Spleen (tissue), 11 donors: ENCODE data around the gene CHD8. TPM values are rescaled to one million over a fixed set of nuclear protein-coding genes. Genes with fewer than 3 reads are reported as not detected.

ENCODE experiments used
- DNase-seq: peaks from one replicate; pipeline ENCODE4 v3.0.0-alpha.2; 2020
- H3K27ac ChIP-seq, 8 donors: fragments of 200-600 bp; sonication (generic) in 7 of 8; 1 replicate in 4 of 8; 2 replicates in 4 of 8; pipeline versions ENCODE4 v1.5.0 to v1.8.0; 2016 to 2021; ENCODE audit warnings: inconsistent platforms in 4 of 8, mild to moderate bottlenecking in 4 of 8, moderate library complexity in 1 of 8
- H3K27me3 ChIP-seq, 7 donors: fragments of 200-600 bp; sonication (generic) in 6 of 7; replicated peaks in 1 of 7; 1 replicate in 4 of 7; 2 replicates in 3 of 7; pipeline versions ENCODE4 v1.5.0 to v1.8.0; 2016 to 2021; ENCODE audit warnings: inconsistent platforms in 3 of 7, mild to moderate bottlenecking in 1 of 7
- H3K36me3 ChIP-seq, 6 donors: fragments of 200-600 bp; sonication (generic) in 5 of 6; 1 replicate in 4 of 6; 2 replicates in 2 of 6; pipeline versions ENCODE4 v1.5.0 to v1.8.0; 2016 to 2021; ENCODE audit warnings: inconsistent platforms in 2 of 6
- H3K4me1 ChIP-seq, 6 donors: fragments of 200-600 bp; sonication (generic) in 5 of 6; 1 replicate in 3 of 6; 2 replicates in 3 of 6; pipeline versions ENCODE4 v1.5.0 to v1.8.0; 2016 to 2021; ENCODE audit warnings: inconsistent platforms in 3 of 6
- H3K4me3 ChIP-seq, 8 donors: fragments of 200-600 bp; sonication (generic) in 7 of 8; 1 replicate in 4 of 8; 2 replicates in 4 of 8; pipeline versions ENCODE4 v1.5.0 to v1.8.0; 2016 to 2021; ENCODE audit warnings: inconsistent platforms in 4 of 8, mild to moderate bottlenecking in 4 of 8, moderate library complexity in 2 of 8
- H3K9me3 ChIP-seq, 8 donors: fragments of 200-600 bp; sonication (generic) in 7 of 8; 1 replicate in 4 of 8; 2 replicates in 4 of 8; pipeline versions ENCODE4 v1.5.0 to v1.8.0; 2016 to 2021; ENCODE audit warnings: inconsistent platforms in 4 of 8
- CTCF ChIP-seq, 11 experiments: fragments of 200-600 bp in 7 of 11; fragments of 450-650 bp in 4 of 11; sonication (generic) in 4 of 11; IDR thresholded peaks in 8 of 11; conservative IDR thresholded peaks in 3 of 11; 1 replicate in 7 of 11; 2 replicates in 4 of 11; pipeline versions ENCODE4 v1.4.0 to v1.8.0; 2016 to 2021; ENCODE audit warnings: antibody characterized with exemption in 11 of 11, inconsistent platforms in 4 of 11, mild to moderate bottlenecking in 1 of 11
- POLR2A ChIP-seq, 3 donors: fragments of 450-650 bp; IDR thresholded peaks; one replicate each; pipeline ENCODE4 v1.5.1; 2017; ENCODE audit warnings: antibody characterized with exemption in 3 of 3, mild to moderate bottlenecking in 1 of 3
- POLR2AphosphoS5 ChIP-seq, 3 donors: sonication (generic); formaldehyde crosslinking; IDR thresholded peaks; one replicate each; pipeline ENCODE4 v1.5.1; 2017; ENCODE audit warnings: antibody characterized with exemption in 3 of 3
- WGBS, 5 donors: extraction: QIAGEN DNeasy Blood & Tissue Kit in 3 of 5; methylation state at CpG; one replicate each; pipeline versions ENCODE4 v1.1.5 to v1.1.7; 2013 to 2018; 5-methylcytosine and 5-hydroxymethylcytosine counted together
- intact Hi-C: fragments of 100-400 bp; cut with DNase I; formaldehyde crosslinking; loops from one replicate; pipeline ENCODE4 v1.15.0; 2023; ENCODE audit warnings: low total_unique reads
- polyA plus RNA-seq, 3 donors: library from polyadenylated mRNA; stranded (reverse); fragments of 200-250 nt; gene quantifications; one replicate each; pipeline ENCODE4 v1.2.1, GENCODE V29; 2013
- total RNA-seq, 7 donors: library from RNA; depleted of rRNA in 3 of 7; stranded (reverse); fragments of >200 nt in 3 of 7; fragmentation: NEBNext Ultra II Directional in 4 of 7; extraction: Animal tissue kit (Norgen Biotek cat#: 25700) in 4 of 7; gene quantifications; one replicate each; pipeline versions ENCODE4 v1.1.0 to v1.2.1, GENCODE V29; 2016 to 2021
- donor health status: healthy with polysubstance abuse.
- donor health status: DM: no; HTN: no; CAD: no; lungs with moderate emphysema.
- donor health status: DM: no; HTN: no; CAD: no.
- donor health status: Bipolar disorder and iron deficiency.
- donor health status: healthy.
- donor health status: DM: no; HTN: no; CAD: no.
- donor health status: DM: yes; HTN: yes; CAD: no.

Gene CHD8
- total and polyA plus RNA-seq, 10 donors = 23.8 to 99.4 (median 86.6) TPM

DNA sequence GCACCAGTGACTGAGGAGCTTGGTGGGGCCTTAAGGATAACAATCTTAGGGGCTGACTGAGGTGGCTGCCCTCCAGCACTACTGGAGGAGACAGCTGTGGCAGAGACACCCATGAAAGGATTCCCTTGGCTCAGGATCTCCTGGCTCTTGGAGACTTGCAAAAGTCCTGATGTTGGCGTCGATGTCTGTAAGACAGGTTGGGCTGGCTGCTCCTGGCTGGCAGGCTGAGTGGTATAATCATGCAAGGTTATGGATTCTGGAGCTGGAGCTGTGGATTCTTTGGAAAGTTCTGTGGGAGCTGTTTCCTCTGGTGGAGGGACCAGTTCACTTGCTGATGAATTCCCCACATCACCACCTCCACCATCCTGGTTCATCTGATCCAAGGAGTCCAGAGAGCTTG, 24.8 kb downstream of the CHD8 start:
- 92 to 100% (median 100%) methylated on average over 2 of the region's 2 CpGs for WGBS, 5 donors
- no peaks in the 10 kb centered on the region for H3K9me3 ChIP-seq
- H3K27ac ChIP-seq = no peak overlapping the region
- DNase-seq = no peak
- TF ChIP-seq POLR2AphosphoS5 (IDR thresholded peaks at IDR 0.05) (peak in 1 of 3 donors; percentile 0), POLR2A (IDR thresholded peaks at IDR 0.05) (no peak)
- H3K27me3 ChIP-seq = no peaks in the 10 kb centered on the region
- peaks cover 3 to 59% (median 55%) of the 10 kb centered on the region in 6 donors for H3K36me3 ChIP-seq
- intact Hi-C loops = no loop called here
- peaks cover 6 to 37% (median 18%) of the 10 kb centered on the region in 6 donors for H3K4me1 ChIP-seq
- no peak overlapping the region for H3K4me3 ChIP-seq

- TF ChIP-seq CTCF (IDR thresholded peaks at IDR 0.05 in 8 of 11, conservative IDR thresholded peaks at IDR 0.05 in 3 of 11) = no peak
- TF ChIP-seq POLR2A (IDR thresholded peaks at IDR 0.05) = no peak
- no peak for TF ChIP-seq POLR2AphosphoS5 (IDR thresholded peaks at IDR 0.05)
- intact Hi-C loops = no loop called here
- Histone ChIP-seq H3K36me3 (peaks cover 11 to 81% (median 77%) of the 10 kb centered on the region in 6 donors), H3K27ac (no peak overlapping the region), H3K9me3 (no peaks in the 10 kb centered on the region), H3K4me3 (no peak overlapping the region), H3K27me3 (no peaks in the 10 kb centered on the region), H3K4me1 (peaks cover 0 to 15% (median 0%) of the 10 kb centered on the region in 6 donors)
- no peak for DNase-seq
- 91 to 97% (median 97%) methylated on average over 4 of the region's 4 CpGs for WGBS, 5 donors
These were observed 27.0 kb downstream of the CHD8 start for GRCh38 chr14:21428930-21429329.

GRCh38 chr14:21426692-21427091, 29.2 kb downstream of the CHD8 start:
- no peak for TF ChIP-seq POLR2A (IDR thresholded peaks at IDR 0.05)
- no peak for TF ChIP-seq POLR2AphosphoS5 (IDR thresholded peaks at IDR 0.05)
- TF ChIP-seq CTCF (IDR thresholded peaks at IDR 0.05 in 8 of 11, conservative IDR thresholded peaks at IDR 0.05 in 3 of 11) = no peak
- 88 to 97% (median 94%) methylated on average over 1 of the region's 1 CpG for WGBS, 5 donors
- H3K27me3 ChIP-seq = no peaks in the 10 kb centered on the region

DNA sequence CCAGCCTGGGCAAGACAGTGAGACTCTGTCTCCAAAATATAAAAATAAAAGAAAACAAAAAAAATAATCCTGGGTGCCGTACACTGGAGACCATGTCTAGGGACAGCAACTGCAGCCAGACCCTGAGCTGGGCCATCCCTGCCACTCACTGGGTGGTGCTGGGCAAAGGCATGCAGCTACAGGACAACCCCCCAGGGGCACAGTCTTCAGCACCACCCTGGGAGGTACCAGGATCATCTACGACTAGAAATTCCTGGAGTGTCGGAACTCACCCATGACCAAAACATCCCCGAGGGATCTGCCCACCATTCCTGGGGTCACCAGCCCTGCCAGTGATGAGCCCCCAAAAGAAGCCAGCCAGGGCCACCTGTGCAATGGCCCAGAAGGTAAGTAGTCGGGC, 36.4 kb downstream of the CHD8 start:
- Histone ChIP-seq H3K4me1 (peaks cover 0 to 7% (median 0%) of the 10 kb centered on the region in 6 donors), H3K9me3 (no peaks in the 10 kb centered on the region), H3K27me3 (no peaks in the 10 kb centered on the region), H3K4me3 (no peak overlapping the region), H3K27ac (no peak overlapping the region), H3K36me3 (peaks cover 2 to 100% (median 90%) of the 10 kb centered on the region in 6 donors)
- DNase-seq = no peak
- intact Hi-C loops = no loop called here
- TF ChIP-seq POLR2A (IDR thresholded peaks at IDR 0.05) (no peak), CTCF (IDR thresholded peaks at IDR 0.05 in 8 of 11, conservative IDR thresholded peaks at IDR 0.05 in 3 of 11) (no peak), POLR2AphosphoS5 (IDR thresholded peaks at IDR 0.05) (no peak)
- 82 to 98% (median 94%) methylated on average over 5 of the region's 5 CpGs for WGBS, 5 donors

More at GRCh38 chr14:21426692-21427091, 29.2 kb downstream of the CHD8 start:
- intact Hi-C loops = no loop called here
- Histone ChIP-seq H3K4me3 (no peak overlapping the region), H3K9me3 (no peaks in the 10 kb centered on the region), H3K4me1 (no peaks in the 10 kb centered on the region), H3K36me3 (peaks cover 11 to 100% (median 99%) of the 10 kb centered on the region in 6 donors), H3K27ac (no peak overlapping the region)
- DNase-seq = no peak
